ENCODE measurements around the gene KIR2DL3. TPM values are rescaled to one million over a fixed set of nuclear protein-coding genes. Genes with fewer than 3 reads are reported as not detected.
"Not testable (repeated sequence)": the region's sequence is repeated elsewhere in the genome, so short reads cannot be mapped to it uniquely, and the experiment has no call there.

Gene KIR2DL3
- total and polyA plus RNA-seq, 2 of the 13 experiments (the other 11 are each of a cell fraction or from before 2014, with no cell fraction given), result not detected

DNA sequence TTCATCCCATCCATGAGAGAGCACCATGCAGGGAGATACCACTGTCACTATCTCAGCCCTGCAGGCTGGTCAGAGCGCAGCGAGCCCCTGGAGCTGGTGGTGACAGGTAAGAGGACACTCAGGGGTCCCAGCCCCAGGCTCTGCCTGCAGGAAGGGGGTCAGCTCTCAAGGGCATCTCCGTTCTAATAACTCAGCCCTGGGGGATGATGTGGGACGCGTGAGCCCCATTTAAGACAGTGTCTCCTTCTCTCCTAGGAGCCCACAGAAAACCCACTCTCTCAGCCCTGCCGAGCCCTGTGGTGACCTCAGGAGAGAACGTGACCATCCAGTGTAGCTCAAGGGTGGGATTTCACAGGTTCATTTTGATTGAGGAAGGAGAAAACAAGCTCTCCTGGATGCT is 29.5 kb upstream of the KIR2DL3 start (continued):
- TF ChIP-seq, protein P1, sequence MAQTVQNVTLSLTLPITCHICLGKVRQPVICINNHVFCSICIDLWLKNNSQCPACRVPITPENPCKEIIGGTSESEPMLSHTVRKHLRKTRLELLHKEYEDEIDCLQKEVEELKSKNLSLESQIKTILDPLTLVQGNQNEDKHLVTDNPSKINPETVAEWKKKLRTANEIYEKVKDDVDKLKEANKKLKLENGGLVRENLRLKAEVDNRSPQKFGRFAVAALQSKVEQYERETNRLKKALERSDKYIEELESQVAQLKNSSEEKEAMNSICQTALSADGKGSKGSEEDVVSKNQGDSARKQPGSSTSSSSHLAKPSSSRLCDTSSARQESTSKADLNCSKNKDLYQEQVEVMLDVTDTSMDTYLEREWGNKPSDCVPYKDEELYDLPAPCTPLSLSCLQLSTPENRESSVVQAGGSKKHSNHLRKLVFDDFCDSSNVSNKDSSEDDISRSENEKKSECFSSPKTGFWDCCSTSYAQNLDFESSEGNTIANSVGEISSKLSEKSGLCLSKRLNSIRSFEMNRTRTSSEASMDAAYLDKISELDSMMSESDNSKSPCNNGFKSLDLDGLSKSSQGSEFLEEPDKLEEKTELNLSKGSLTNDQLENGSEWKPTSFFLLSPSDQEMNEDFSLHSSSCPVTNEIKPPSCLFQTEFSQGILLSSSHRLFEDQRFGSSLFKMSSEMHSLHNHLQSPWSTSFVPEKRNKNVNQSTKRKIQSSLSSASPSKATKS (CRISPR knock-in tag; IDR thresholded peaks at IDR 0.05), result no peak
- TF ChIP-seq HOXA3 (CRISPR knock-in tag; IDR thresholded peaks at IDR 0.05) (no peak), ZBTB8A (CRISPR knock-in tag; IDR thresholded peaks at IDR 0.05; ENCODE audit: borderline replicate concordance, low read depth) (no peak), ZFP41 (CRISPR knock-in tag; IDR thresholded peaks at IDR 0.05; ENCODE audit: borderline replicate concordance) (no peak)
- TF ChIP-seq, protein P2, sequence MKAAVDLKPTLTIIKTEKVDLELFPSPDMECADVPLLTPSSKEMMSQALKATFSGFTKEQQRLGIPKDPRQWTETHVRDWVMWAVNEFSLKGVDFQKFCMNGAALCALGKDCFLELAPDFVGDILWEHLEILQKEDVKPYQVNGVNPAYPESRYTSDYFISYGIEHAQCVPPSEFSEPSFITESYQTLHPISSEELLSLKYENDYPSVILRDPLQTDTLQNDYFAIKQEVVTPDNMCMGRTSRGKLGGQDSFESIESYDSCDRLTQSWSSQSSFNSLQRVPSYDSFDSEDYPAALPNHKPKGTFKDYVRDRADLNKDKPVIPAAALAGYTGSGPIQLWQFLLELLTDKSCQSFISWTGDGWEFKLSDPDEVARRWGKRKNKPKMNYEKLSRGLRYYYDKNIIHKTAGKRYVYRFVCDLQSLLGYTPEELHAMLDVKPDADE (CRISPR knock-in tag; IDR thresholded peaks at IDR 0.05), result no peak

DNA sequence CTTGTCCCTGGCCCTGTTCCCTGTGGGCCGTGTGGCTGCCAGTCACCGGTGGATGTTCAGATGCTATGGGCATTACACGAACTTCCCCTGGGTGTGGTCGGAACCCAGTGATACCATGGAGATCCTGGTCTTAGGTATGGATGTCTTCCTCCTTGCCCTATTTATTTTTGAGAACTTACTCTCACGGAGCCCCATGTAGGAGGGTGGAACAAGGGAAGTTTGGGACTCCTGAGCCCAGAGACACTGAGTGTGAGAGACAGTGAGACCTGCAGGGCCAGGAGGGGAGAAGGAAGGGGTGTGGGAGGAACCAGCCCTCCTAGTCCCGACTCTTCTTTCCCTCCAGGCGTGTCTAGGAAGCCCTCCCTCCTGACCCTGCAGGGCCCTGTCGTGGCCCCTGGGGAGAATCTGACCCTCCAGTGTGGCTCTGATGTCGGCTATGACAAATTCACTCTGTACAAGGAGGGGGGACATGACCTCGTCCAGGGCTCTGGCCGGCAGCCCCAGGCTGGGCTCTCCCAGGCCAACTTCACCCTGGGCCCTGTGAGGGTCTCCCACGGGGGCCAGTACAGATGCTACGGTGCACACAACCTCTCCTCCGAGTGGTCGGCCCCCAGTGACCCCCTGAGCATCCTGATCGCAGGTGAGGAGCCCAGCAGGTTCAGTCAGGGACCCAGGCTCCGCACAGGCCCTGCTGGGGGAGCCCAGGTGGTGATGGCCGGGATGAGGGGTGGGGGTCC is 28.9 kb upstream of the KIR2DL3 start:
- H3K27me3 ChIP-seq (ENCODE audit: control insufficient read depth in 1 of 2, insufficient read depth in 2 of 2, low read length in 2 of 2), result no peaks in the 10 kb centered on the region
- no peak for TF ChIP-seq ZNF614 (CRISPR knock-in tag; IDR thresholded peaks at IDR 0.05; ENCODE audit: borderline replicate concordance)
- TF ChIP-seq ZSCAN31 (CRISPR knock-in tag; IDR thresholded peaks at IDR 0.05; ENCODE audit: low read depth), result no peak
- TF ChIP-seq, protein P3, sequence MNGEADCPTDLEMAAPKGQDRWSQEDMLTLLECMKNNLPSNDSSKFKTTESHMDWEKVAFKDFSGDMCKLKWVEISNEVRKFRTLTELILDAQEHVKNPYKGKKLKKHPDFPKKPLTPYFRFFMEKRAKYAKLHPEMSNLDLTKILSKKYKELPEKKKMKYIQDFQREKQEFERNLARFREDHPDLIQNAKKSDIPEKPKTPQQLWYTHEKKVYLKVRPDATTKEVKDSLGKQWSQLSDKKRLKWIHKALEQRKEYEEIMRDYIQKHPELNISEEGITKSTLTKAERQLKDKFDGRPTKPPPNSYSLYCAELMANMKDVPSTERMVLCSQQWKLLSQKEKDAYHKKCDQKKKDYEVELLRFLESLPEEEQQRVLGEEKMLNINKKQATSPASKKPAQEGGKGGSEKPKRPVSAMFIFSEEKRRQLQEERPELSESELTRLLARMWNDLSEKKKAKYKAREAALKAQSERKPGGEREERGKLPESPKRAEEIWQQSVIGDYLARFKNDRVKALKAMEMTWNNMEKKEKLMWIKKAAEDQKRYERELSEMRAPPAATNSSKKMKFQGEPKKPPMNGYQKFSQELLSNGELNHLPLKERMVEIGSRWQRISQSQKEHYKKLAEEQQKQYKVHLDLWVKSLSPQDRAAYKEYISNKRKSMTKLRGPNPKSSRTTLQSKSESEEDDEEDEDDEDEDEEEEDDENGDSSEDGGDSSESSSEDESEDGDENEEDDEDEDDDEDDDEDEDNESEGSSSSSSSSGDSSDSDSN (CRISPR knock-in tag; IDR thresholded peaks at IDR 0.05), result no peak
- TF ChIP-seq NFIB (CRISPR knock-in tag; IDR thresholded peaks at IDR 0.05; ENCODE audit: borderline replicate concordance), result no peak
- whole genome bisulfite sequencing (ENCODE audit: low lambda C conversion rate), result 2% methylated on average over 12 of the region's 18 CpGs
- FAIRE-seq (no peak), ATAC-seq (no peak), DNase-seq (ENCODE audit: low spot score) (no peak)
- no peaks in the 10 kb centered on the region for H3K36me3 ChIP-seq (replicated peaks in 1 of 2; ENCODE audit: control insufficient read depth in 1 of 2, insufficient read depth in 2 of 2, low read length in 2 of 2)
- no peak overlapping the region for H3K4me3 ChIP-seq (replicated peaks in 1 of 3; ENCODE audit: insufficient read depth in 1 of 3, low read depth in 2 of 3, low read length in 3 of 3)
- in situ Hi-C loops (cut with HindIII; ENCODE audit: extremely low pct_ligation_motif_present, low pct_unique_long_range_greater_than_20kb) (no loop called here), intact Hi-C loops (cut with micrococcal nuclease; ENCODE audit: unreplicated experiment) (no loop called here)
- POLR2A ChIA-PET, result no interaction called here
- H3K9ac ChIP-seq (ENCODE audit: insufficient read depth, low read depth, low read length), result no peak overlapping the region
- H3K9me3 ChIP-seq (ENCODE audit: low read length), result no peaks in the 10 kb centered on the region
- H2AFZ ChIP-seq (ENCODE audit: low read length), result no peak overlapping the region
- no peak overlapping the region for H3K27ac ChIP-seq (ENCODE audit: extremely low read length, insufficient read depth, low read length)
- H3K4me1 ChIP-seq (ENCODE audit: insufficient read depth, low read length), result no peaks in the 10 kb centered on the region
- no peak overlapping the region for H3K4me2 ChIP-seq (ENCODE audit: low read depth, low read length)
- CTCF ChIA-PET (ENCODE audit: low intra/inter-chr PET ratio, low total read pairs), result no interaction called here
- no peaks in the 10 kb centered on the region for H3K79me2 ChIP-seq (ENCODE audit: insufficient read depth, low read length)
- no peaks in the 10 kb centered on the region for H4K20me1 ChIP-seq (ENCODE audit: insufficient read depth, low read length)
- BruUV-seq (replicated peaks), result no TSS peak

DNA sequence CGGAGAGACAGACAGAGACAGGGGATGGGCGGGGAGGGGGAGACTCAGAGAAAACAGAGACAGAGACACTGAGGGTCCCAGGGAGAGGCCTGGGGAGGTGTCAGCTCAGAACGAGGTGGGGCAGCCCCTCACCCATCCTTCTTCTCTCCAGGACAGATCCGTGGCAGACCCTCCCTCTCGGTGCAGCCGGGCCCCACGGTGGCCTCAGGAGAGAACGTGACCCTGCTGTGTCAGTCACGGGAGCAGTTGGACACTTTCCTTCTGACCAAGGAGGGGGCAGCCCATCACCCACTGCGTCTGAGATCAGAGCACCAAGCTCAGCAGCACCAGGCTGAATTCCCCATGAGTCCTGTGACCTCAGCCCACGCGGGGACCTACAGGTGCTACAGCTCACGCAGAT is 28.4 kb upstream of the KIR2DL3 start:
- H3K4me2 ChIP-seq (ENCODE audit: low read depth, low read length); CTCF ChIA-PET (ENCODE audit: low intra/inter-chr PET ratio, low total read pairs); H3K4me3 ChIP-seq (replicated peaks in 1 of 3; ENCODE audit: insufficient read depth in 1 of 3, low read depth in 2 of 3, low read length in 3 of 3); DNase-seq (ENCODE audit: low spot score); FAIRE-seq; H3K9ac ChIP-seq (ENCODE audit: insufficient read depth, low read depth, low read length); H3K79me2 ChIP-seq (ENCODE audit: insufficient read depth, low read length); POLR2A ChIA-PET; H2AFZ ChIP-seq (ENCODE audit: low read length); H3K4me1 ChIP-seq (ENCODE audit: insufficient read depth, low read length); H3K36me3 ChIP-seq (replicated peaks in 1 of 2; ENCODE audit: control insufficient read depth in 1 of 2, insufficient read depth in 2 of 2, low read length in 2 of 2); BruUV-seq (replicated peaks); in situ Hi-C loops (cut with HindIII; ENCODE audit: extremely low pct_ligation_motif_present, low pct_unique_long_range_greater_than_20kb); H3K9me3 ChIP-seq (ENCODE audit: low read length); H3K27ac ChIP-seq (ENCODE audit: extremely low read length, insufficient read depth, low read length); H4K20me1 ChIP-seq (ENCODE audit: insufficient read depth, low read length); ATAC-seq; intact Hi-C loops (cut with micrococcal nuclease; ENCODE audit: unreplicated experiment); H3K27me3 ChIP-seq (ENCODE audit: control insufficient read depth in 1 of 2, insufficient read depth in 2 of 2, low read length in 2 of 2): not testable (repeated sequence)
- 0% methylated on average over 1 of the region's 13 CpGs for WGBS (ENCODE audit: low lambda C conversion rate)

Data from HepG2 (cell line).